Testis (tissue), 5 donors: ENCODE data around the gene CPEB4. TPM values are rescaled to one million over a fixed set of nuclear protein-coding genes. Genes with fewer than 3 reads are reported as not detected.
A peak's percentile ranks its signal among the peaks of the same experiment; 100 is the strongest.

Experiments
- DNase-seq: peaks from one replicate; pipeline ENCODE4 v3.0.0-alpha.2; 2019
- H3K27ac ChIP-seq, 2 donors: fragments of 200-600 bp; sonication (generic); one replicate each; pipeline ENCODE4 v1.5.1; 2019
- H3K27me3 ChIP-seq: fragments of 200-600 bp; sonication (generic); one replicate; pipeline ENCODE4 v1.5.1; 2019
- H3K36me3 ChIP-seq: fragments of 200-600 bp; sonication (generic); one replicate; pipeline ENCODE4 v1.5.1; 2017; ENCODE audit warnings: low read depth; ENCODE audit errors: missing control alignments
- H3K4me1 ChIP-seq: fragments of 200-600 bp; sonication (generic); one replicate; pipeline ENCODE4 v1.5.1; 2019
- H3K4me3 ChIP-seq, 2 donors: fragments of 200-600 bp; sonication (generic); one replicate each; pipeline ENCODE4 v1.5.1; 2017 to 2019
- H3K9me3 ChIP-seq: fragments of 200-600 bp; sonication (generic); one replicate; pipeline ENCODE4 v1.5.1; 2017
- POLR2A ChIP-seq: fragments of 450-650 bp; IDR thresholded peaks from one replicate; pipeline ENCODE4 v1.6.1; 2017; ENCODE audit warnings: antibody characterized with exemption, mild to moderate bottlenecking, moderate library complexity
- WGBS, 2 donors: methylation state at CpG; one replicate each; pipeline ENCODE4 v1.1.5; 2018; 5-methylcytosine and 5-hydroxymethylcytosine counted together
- intact Hi-C: fragments of 100-400 bp; cut with DNase I; formaldehyde crosslinking; loops from one replicate; pipeline ENCODE4 v1.15.1; 2023; ENCODE audit warnings: low total_unique reads
- long read RNA-seq, 2 donors: transcript quantifications; one replicate each; lab custom pipeline, GENCODE V29; 2026
- polyA plus RNA-seq: library from polyadenylated mRNA; stranded (reverse); fragments of 350-450 nt; fragmentation: Illumina TruSeq; extraction: RNeasy Lipid Tissue Mini Kit (QIAGEN cat#74804); gene quantifications from one replicate; pipeline ENCODE4 v1.2.3, GENCODE V29; 2014; ENCODE audit warnings: low read depth, low replicate concordance; ENCODE audit not compliant: insufficient read depth
- total RNA-seq, 2 donors: library from RNA; depleted of rRNA; stranded (reverse); fragments of >200 nt; gene quantifications; one replicate each; pipeline ENCODE4 v1.2.3, GENCODE V29; 2016
- TF ChIP-seq, protein P1 (sequence below), 3 experiments: fragments of 450-650 bp in 2 of 3; fragments of 200-600 bp in 1 of 3; sonication (generic) in 1 of 3; IDR thresholded peaks; one replicate each; pipeline ENCODE4 v1.5.1; 2016 to 2019; ENCODE audit warnings: antibody characterized with exemption in 3 of 3, mild to moderate bottlenecking in 2 of 3, moderate library complexity in 1 of 3

Gene CPEB4
- total RNA-seq (10 to 100 TPM; 52.9 to 64.4 TPM), polyA plus RNA-seq (29.4 TPM)
- long read RNA-seq, donor 1, partial matches to known transcripts: 5 of 7 reads
- long read RNA-seq, donor 1, other reads (novel, unspliced or antisense): 0 of 7 reads
- long read RNA-seq, donor 2, partial matches to known transcripts: 22 of 24 reads
- long read RNA-seq, donor 2, other reads (novel, unspliced or antisense): 0 of 24 reads

DNA sequence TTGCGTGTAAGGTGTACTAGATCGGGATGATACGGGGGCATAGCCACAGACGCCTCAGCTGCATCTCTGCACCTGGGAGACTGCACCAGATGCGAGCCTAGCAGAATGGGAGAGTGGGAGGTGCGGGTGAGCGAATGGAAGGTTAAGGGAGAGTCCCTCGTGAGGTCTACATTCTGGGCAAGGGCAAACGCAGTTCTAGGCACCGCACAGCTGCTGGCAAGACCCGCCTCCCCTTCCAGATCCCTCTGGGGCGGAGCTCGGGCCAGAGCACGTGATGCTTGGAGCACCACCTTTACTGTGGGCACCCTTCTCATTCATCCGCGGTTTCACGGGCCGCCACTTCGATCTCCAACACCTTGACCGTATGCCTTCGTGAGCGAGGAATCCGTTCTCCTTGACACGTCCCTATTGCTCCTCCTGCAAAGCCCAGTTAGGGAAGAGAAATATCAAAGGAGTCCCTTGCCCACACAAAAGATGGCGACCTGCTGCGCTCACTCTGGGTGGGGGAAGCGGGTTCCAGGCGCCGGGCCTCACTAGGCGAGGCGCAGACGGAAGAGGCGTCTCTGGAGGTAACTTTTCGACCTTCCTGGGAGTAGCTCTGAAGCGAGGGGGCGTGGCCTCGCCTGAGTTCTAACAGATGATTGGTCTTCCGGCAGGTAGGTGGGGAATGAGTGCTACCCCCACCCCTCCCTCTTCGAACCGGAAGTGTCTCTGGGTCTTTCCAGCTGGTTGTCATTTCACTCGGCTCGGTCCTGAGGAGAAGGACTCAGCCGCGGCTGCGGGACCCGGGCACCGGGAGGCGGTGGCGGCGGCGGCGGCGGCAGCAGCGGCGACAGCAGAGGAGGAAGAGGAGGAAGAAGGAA lies at the start of gene CPEB4:
Gene CPEB4 (plus strand): TSS at position 740 of the 863 bp plus-strand sequence. CDS start 1,385 bp downstream, outside the sequence.
- TF ChIP-seq, protein P1, sequence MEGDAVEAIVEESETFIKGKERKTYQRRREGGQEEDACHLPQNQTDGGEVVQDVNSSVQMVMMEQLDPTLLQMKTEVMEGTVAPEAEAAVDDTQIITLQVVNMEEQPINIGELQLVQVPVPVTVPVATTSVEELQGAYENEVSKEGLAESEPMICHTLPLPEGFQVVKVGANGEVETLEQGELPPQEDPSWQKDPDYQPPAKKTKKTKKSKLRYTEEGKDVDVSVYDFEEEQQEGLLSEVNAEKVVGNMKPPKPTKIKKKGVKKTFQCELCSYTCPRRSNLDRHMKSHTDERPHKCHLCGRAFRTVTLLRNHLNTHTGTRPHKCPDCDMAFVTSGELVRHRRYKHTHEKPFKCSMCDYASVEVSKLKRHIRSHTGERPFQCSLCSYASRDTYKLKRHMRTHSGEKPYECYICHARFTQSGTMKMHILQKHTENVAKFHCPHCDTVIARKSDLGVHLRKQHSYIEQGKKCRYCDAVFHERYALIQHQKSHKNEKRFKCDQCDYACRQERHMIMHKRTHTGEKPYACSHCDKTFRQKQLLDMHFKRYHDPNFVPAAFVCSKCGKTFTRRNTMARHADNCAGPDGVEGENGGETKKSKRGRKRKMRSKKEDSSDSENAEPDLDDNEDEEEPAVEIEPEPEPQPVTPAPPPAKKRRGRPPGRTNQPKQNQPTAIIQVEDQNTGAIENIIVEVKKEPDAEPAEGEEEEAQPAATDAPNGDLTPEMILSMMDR (IDR thresholded peaks at IDR 0.05): no peak
- TF ChIP-seq POLR2A: peak; percentile 97
- WGBS, 2 donors: 1 to 2% methylated on average over 35 to 55 of the region's 55 CpGs
- peak; percentile 100 for DNase-seq
- Histone ChIP-seq H3K27me3 (no peaks in the 10 kb centered on the region), H3K9me3 (no peaks in the 10 kb centered on the region), H3K4me1 (peaks cover 16% of the 10 kb centered on the region), H3K4me3 (peak within 1 kb of the TSS; percentile 95 to 97), H3K36me3 (no peaks in the 10 kb centered on the region), H3K27ac (peak within 1 kb of the TSS; percentile 83 to 89)
- intact Hi-C loops: no loop called here

DNA sequence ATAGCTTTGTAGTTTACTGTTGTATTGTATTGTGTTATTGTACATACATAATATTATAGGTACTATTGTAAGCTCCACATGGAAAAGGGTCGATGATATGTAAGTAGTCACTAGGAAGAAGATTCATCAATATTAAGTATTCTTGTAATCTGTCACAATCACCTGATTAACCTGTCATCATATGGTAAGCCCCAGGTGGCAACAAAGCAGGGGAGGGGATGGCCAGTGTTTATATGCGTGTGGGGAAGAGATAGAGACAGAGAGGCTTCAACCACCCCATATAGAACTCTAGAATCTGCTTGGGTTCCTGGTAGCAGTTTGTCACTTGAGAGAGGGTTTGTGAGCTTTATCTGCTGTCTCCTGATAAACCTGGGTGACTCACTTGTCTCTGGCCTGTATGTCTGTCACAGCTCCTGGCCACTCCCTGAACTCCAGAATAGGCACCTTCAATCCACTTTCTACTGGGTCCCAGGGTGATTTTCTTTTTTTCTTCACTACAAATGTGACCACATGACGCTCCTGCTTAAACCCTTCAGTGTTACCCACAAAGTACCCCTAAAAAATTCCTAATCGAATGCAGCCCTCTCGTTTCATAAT lies 48.9 kb upstream of the CPEB4 start:
- no peak overlapping the region for H3K4me3 ChIP-seq
- no peak overlapping the region for H3K27ac ChIP-seq
- DNase-seq: no peak
- intact Hi-C loops: no loop called here
- no peaks in the 10 kb centered on the region for H3K36me3 ChIP-seq
- H3K27me3 ChIP-seq: no peaks in the 10 kb centered on the region
- WGBS, 2 donors: 64 to 73% methylated on average over 5 of the region's 5 CpGs
- no peaks in the 10 kb centered on the region for H3K9me3 ChIP-seq
- TF ChIP-seq POLR2A: no peak
- TF ChIP-seq, protein P1 (IDR thresholded peaks at IDR 0.05): no peak
- H3K4me1 ChIP-seq: no peaks in the 10 kb centered on the region

DNA sequence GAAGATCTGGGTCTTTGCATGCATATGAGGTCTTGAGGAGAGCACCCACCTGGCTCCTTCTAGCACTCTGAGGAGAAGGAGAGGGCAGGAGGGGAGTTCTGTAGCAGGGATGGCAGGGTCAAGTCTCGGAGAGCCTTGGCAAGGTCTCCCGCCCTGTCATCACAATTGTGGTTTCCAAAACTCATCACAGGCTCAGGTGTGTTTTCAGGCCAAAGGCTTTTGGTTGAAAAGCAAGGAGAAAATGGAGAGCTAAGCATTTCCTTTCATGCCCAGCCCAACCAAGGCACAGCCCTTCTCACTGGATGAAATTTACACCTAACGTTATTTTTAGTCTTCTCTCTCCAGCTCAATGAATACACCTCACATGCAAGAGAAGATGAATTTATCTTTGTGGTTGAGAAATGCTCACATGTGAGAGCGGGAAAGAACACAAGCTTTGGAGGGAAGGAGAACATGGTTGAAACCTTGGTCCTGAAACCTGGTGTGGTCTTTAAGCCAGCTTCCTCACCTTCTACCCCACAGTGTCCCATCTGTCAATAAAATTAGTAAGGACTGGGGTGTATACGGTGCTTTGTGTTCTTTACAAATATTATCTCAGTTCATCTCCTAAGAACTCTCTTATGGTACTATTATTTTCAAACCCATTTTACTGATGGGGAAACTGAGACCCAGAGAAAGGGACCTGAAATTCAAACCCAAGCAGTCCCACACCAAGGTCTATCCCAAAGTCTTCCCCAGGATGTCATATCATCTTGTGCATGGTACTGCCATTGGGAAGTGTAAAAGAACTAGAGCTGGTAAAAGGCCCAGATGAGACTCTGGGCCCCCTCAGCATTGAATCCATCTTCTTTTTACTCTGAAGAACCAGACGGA lies 47.8 kb upstream of the CPEB4 start:
- no peaks in the 10 kb centered on the region for H3K4me1 ChIP-seq
- no peak overlapping the region for H3K4me3 ChIP-seq
- TF ChIP-seq POLR2A: no peak
- TF ChIP-seq, protein P1 (IDR thresholded peaks at IDR 0.05): no peak
- H3K9me3 ChIP-seq: no peaks in the 10 kb centered on the region
- H3K27me3 ChIP-seq: no peaks in the 10 kb centered on the region
- no peak overlapping the region for H3K27ac ChIP-seq
- no peak for DNase-seq
- 78 to 93% methylated on average over 6 of the region's 6 CpGs for WGBS, 2 donors
- H3K36me3 ChIP-seq: no peaks in the 10 kb centered on the region
- intact Hi-C loops: no loop called here

DNA sequence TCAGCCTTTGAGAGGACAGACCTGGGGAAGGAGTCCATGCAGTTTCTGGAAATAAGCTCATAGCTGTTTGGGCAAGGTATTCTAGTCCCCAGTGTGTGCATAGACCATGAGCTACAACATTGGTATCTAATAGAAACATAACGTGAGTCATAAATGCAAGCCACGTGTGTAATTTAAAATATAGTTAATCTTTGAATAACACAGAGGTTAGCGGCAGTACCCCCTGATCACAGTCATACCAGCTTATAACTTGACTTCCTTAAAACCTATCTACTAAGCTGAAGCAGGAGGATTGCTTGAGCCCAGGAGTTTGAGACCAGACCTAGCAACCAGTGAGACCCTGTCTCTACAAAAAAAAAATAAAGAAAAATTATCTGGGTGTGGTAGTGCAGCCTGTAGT lies 46.4 kb upstream of the CPEB4 start:
- 95 to 97% methylated on average over 3 of the region's 3 CpGs for WGBS, 2 donors
- intact Hi-C loops: no loop called here
- H3K4me3 ChIP-seq: no peak overlapping the region
- H3K27me3 ChIP-seq: no peaks in the 10 kb centered on the region
- H3K36me3 ChIP-seq: no peaks in the 10 kb centered on the region
- TF ChIP-seq POLR2A: no peak
- TF ChIP-seq, protein P1 (IDR thresholded peaks at IDR 0.05): no peak
- no peak overlapping the region for H3K27ac ChIP-seq
- no peak for DNase-seq
- no peaks in the 10 kb centered on the region for H3K4me1 ChIP-seq
- H3K9me3 ChIP-seq: no peaks in the 10 kb centered on the region
